Panc1 (cell line): ENCODE data around the gene BICRA. TPM values are rescaled to one million over a fixed set of nuclear protein-coding genes. Genes with fewer than 3 reads are reported as not detected.

Experiments used
- ATAC-seq: fragments of 200-7000 bp; cut with Tn5 transposase; 2 replicates; pipeline ENCODE4 v1.9.1; 2020; ENCODE audit warnings: mild to moderate bottlenecking, moderate library complexity
- BruUV-seq: library from RNA; stranded (reverse); fragments of 400-500 nt; replicated peaks from 2 replicates; lab custom pipeline; 2021; lab: Mats Ljungman, UMichigan
- CTCF ChIA-PET: fragments of 300-600 bp; sonication (Branson Sonifier 250); formaldehyde crosslinking; loops from one replicate; lab custom pipeline; 2022; ENCODE audit warnings: antibody characterized with exemption; lab: Charles Lee
- POLR2A ChIA-PET: fragments of 300-600 bp; sonication (Branson Sonifier 250); formaldehyde crosslinking; loops from one replicate; lab custom pipeline; 2022; ENCODE audit warnings: antibody characterized with exemption; lab: Charles Lee
- DNase-seq: peaks from one replicate; pipeline ENCODE4 v3.0.0-alpha.2; 2010; ENCODE audit warnings: low read depth, low spot score
- H3K27ac ChIP-seq: 2 replicates; pipeline ENCODE4 v1.5.1; 2011; ENCODE audit warnings: mild to moderate bottlenecking, low read length, inconsistent platforms
- H3K27me3 ChIP-seq: fragments of 200-500 bp; sonication (Bioruptor generic); 2 replicates; pipeline ENCODE4 v1.6.0; 2014; ENCODE audit warnings: low read length, inconsistent platforms; ENCODE audit not compliant: control insufficient read depth, insufficient read depth
- H3K36me3 ChIP-seq: fragments of 200-500 bp; sonication (Bioruptor generic); 2 replicates; pipeline ENCODE4 v1.5.1; 2014; ENCODE audit warnings: inconsistent platforms, mild to moderate bottlenecking, low read length, moderate library complexity; ENCODE audit not compliant: control insufficient read depth, insufficient read depth
- H3K4me1 ChIP-seq: 2 replicates; pipeline ENCODE4 v1.5.1; 2011; ENCODE audit warnings: inconsistent platforms, mild to moderate bottlenecking, low read length, moderate library complexity; ENCODE audit not compliant: control insufficient read depth, insufficient read depth
- H3K4me3 ChIP-seq, 2 experiments: 2 replicates each; pipeline ENCODE4 v1.5.1; 2011 to 2012; ENCODE audit warnings: low read depth in 2 of 2, low read length in 2 of 2, mild to moderate bottlenecking in 2 of 2, inconsistent platforms in 1 of 2, moderate library complexity in 1 of 2
- H3K9me3 ChIP-seq: fragments of 200-500 bp; sonication (Bioruptor generic); 2 replicates; pipeline ENCODE4 v1.5.1; 2014; ENCODE audit warnings: low read depth, mild to moderate bottlenecking, inconsistent platforms, low read length, moderate library complexity; ENCODE audit not compliant: control insufficient read depth, insufficient read depth
- POLR2AphosphoS5 ChIP-seq: IDR thresholded peaks from 2 replicates; pipeline ENCODE4 v1.6.1; 2012; ENCODE audit warnings: mild to moderate bottlenecking, low read depth, low read length, moderate library complexity
- SIN3A ChIP-seq: IDR thresholded peaks from 2 replicates; pipeline ENCODE4 v1.6.1; 2012; ENCODE audit warnings: low read depth, mild to moderate bottlenecking, low read length, moderate library complexity, borderline replicate concordance; ENCODE audit not compliant: insufficient read depth
- TCF7L2 ChIP-seq: IDR thresholded peaks from 2 replicates; pipeline ENCODE4 v1.6.1; 2011; ENCODE audit warnings: mild to moderate bottlenecking, low read depth, low read length, inconsistent platforms
- in situ Hi-C: cut with HindIII; loops from 2 replicates; pipeline ENCODE4 v1.10.0; 2016; ENCODE audit warnings: low sequenced_read_pairs, low pct_unique_long_range_greater_than_20kb
- intact Hi-C: fragments of 100-400 bp; cut with micrococcal nuclease; formaldehyde crosslinking; loops from one replicate; pipeline ENCODE4 v1.10.0; 2022; ENCODE audit not compliant: unreplicated experiment
- total RNA-seq: library from RNA; stranded (reverse); gene quantifications from one replicate; pipeline ENCODE4 v1.2.1, GENCODE V29; 2021; ENCODE audit not compliant: unreplicated experiment
- TF ChIP-seq, protein P1 (sequence below), 2 experiments: IDR thresholded peaks; 2 replicates each; pipeline ENCODE4 v1.6.1; 2011 to 2012; ENCODE audit warnings: low read depth in 2 of 2, control low read depth in 1 of 2, low read length in 1 of 2, mild to moderate bottlenecking in 1 of 2, moderate library complexity in 1 of 2; ENCODE audit not compliant: insufficient read depth in 1 of 2
- TF ChIP-seq, protein P2 (sequence below): fragments of 450-650 bp; IDR thresholded peaks from 2 replicates; pipeline ENCODE4 v1.5.1; 2017; ENCODE audit warnings: mild to moderate bottlenecking

Gene BICRA
- total RNA-seq, 1 experiment from 2014 or later = 13.7 TPM

DNA sequence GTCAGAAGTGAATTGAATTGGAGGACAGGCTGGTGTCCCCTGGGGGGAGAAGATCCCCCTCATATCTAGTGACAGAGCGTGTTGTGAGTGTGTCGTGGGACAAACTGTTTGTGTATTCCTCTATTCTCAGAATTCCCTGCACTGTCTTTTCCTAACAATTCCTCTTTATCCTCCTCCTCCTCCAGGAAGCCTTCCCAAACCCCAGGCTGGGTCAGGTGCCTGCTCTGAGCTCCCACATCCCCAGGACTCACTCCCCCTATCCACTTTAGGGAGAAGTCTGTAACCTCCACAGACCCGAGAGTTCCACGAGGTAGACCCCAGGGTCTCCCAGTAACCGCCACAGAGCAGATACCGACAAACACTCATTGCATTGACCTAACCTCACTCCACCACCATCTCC, 15.1 kb upstream of the BICRA start:
- intact Hi-C loops = no loop called here
- Histone ChIP-seq H3K27ac (no peak overlapping the region), H3K27me3 (no peaks in the 10 kb centered on the region), H3K4me3 (no peak overlapping the region), H3K4me1 (peaks cover 5% of the 10 kb centered on the region), H3K9me3 (no peaks in the 10 kb centered on the region), H3K36me3 (no peaks in the 10 kb centered on the region)
- ChIA-PET POLR2A (no interaction called here), CTCF (no interaction called here)
- BruUV-seq = no TSS peak
- TF ChIP-seq SIN3A = no peak
- TF ChIP-seq, protein P1, sequence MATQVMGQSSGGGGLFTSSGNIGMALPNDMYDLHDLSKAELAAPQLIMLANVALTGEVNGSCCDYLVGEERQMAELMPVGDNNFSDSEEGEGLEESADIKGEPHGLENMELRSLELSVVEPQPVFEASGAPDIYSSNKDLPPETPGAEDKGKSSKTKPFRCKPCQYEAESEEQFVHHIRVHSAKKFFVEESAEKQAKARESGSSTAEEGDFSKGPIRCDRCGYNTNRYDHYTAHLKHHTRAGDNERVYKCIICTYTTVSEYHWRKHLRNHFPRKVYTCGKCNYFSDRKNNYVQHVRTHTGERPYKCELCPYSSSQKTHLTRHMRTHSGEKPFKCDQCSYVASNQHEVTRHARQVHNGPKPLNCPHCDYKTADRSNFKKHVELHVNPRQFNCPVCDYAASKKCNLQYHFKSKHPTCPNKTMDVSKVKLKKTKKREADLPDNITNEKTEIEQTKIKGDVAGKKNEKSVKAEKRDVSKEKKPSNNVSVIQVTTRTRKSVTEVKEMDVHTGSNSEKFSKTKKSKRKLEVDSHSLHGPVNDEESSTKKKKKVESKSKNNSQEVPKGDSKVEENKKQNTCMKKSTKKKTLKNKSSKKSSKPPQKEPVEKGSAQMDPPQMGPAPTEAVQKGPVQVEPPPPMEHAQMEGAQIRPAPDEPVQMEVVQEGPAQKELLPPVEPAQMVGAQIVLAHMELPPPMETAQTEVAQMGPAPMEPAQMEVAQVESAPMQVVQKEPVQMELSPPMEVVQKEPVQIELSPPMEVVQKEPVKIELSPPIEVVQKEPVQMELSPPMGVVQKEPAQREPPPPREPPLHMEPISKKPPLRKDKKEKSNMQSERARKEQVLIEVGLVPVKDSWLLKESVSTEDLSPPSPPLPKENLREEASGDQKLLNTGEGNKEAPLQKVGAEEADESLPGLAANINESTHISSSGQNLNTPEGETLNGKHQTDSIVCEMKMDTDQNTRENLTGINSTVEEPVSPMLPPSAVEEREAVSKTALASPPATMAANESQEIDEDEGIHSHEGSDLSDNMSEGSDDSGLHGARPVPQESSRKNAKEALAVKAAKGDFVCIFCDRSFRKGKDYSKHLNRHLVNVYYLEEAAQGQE (IDR thresholded peaks at IDR 0.05; ENCODE audit: insufficient read depth in 1 of 2, low read depth in 2 of 2, low read length in 1 of 2) = no peak
- TF ChIP-seq, protein P2, sequence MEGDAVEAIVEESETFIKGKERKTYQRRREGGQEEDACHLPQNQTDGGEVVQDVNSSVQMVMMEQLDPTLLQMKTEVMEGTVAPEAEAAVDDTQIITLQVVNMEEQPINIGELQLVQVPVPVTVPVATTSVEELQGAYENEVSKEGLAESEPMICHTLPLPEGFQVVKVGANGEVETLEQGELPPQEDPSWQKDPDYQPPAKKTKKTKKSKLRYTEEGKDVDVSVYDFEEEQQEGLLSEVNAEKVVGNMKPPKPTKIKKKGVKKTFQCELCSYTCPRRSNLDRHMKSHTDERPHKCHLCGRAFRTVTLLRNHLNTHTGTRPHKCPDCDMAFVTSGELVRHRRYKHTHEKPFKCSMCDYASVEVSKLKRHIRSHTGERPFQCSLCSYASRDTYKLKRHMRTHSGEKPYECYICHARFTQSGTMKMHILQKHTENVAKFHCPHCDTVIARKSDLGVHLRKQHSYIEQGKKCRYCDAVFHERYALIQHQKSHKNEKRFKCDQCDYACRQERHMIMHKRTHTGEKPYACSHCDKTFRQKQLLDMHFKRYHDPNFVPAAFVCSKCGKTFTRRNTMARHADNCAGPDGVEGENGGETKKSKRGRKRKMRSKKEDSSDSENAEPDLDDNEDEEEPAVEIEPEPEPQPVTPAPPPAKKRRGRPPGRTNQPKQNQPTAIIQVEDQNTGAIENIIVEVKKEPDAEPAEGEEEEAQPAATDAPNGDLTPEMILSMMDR = no peak
- no peak for TF ChIP-seq POLR2AphosphoS5
- no peak for TF ChIP-seq TCF7L2
- no peak for ATAC-seq
- in situ Hi-C loops = no loop called here
- no peak for DNase-seq

DNA sequence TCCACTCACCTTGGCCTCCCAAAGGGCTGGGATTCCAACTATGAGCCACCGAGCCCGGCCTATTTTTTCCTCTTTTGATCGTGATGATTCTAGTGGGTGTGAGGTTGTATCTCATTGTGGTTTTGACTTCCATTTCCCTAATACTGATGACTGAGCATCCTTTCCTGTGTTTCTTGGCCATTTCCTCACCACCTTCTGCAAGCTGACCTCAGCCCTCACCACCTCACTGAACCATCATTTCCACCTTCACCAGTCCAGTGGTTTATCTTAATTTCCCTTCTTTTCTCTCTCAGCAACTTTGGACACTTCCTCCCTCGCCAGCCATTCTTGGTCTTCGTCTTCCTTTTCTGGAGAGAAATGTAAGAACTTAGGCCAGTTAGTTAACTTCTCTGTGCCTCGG, 13.0 kb upstream of the BICRA start:
- intact Hi-C loops = no loop called here
- Histone ChIP-seq H3K36me3 (no peaks in the 10 kb centered on the region), H3K4me1 (peaks cover 8% of the 10 kb centered on the region), H3K27ac (no peak overlapping the region), H3K9me3 (no peaks in the 10 kb centered on the region), H3K27me3 (no peaks in the 10 kb centered on the region), H3K4me3 (no peak overlapping the region)
- DNase-seq (no peak), ATAC-seq (no peak)
- ChIA-PET POLR2A (no interaction called here), CTCF (no interaction called here)
- in situ Hi-C loops = no loop called here
- TF ChIP-seq POLR2AphosphoS5 = no peak
- no peak for TF ChIP-seq TCF7L2
- TF ChIP-seq, protein P1 (IDR thresholded peaks at IDR 0.05; ENCODE audit: insufficient read depth in 1 of 2, low read depth in 2 of 2, low read length in 1 of 2) = no peak
- no peak for TF ChIP-seq SIN3A
- TF ChIP-seq, protein P2 = no peak
- BruUV-seq = no TSS peak
